ENCODE measurements around the gene FBXO30. TPM values are rescaled to one million over a fixed set of nuclear protein-coding genes. Genes with fewer than 3 reads are reported as not detected.

Gene FBXO30
- total and polyA plus RNA-seq, 9 of the 15 experiments (the other 6 are each of a cell fraction or from before 2014, with no cell fraction given): 3.6 to 12.8 (median 7.1) TPM

GRCh38 chr6:145813285-145814034, 1.1 kb downstream of the FBXO30 start (continued):
- no peak for TF ChIP-seq STAT6 (CRISPR knock-in tag; IDR thresholded peaks at IDR 0.05)
- no peak for TF ChIP-seq GTF3C2 (IDR thresholded peaks at IDR 0.05; ENCODE audit: borderline replicate concordance, extremely low read depth, insufficient read length)
- no peak for TF ChIP-seq SP1 (CRISPR knock-in tag; IDR thresholded peaks at IDR 0.05)
- TF ChIP-seq ZNF395 (CRISPR knock-in tag; IDR thresholded peaks at IDR 0.05): no peak; the same call in 1 of the 2 replicates
- no peak for TF ChIP-seq ZNF511 (CRISPR knock-in tag; IDR thresholded peaks at IDR 0.05)
- no peak for TF ChIP-seq ARHGAP35 (IDR thresholded peaks at IDR 0.05; ENCODE audit: partially characterized antibody)
- TF ChIP-seq ZNF384 (IDR thresholded peaks at IDR 0.05; ENCODE audit: low read depth, low read length): peak; percentile 78
- TF ChIP-seq ZFP1 (CRISPR knock-in tag; IDR thresholded peaks at IDR 0.05): no peak
- no peak for TF ChIP-seq CUX1 (CRISPR knock-in tag; IDR thresholded peaks at IDR 0.05)
- no peak for TF ChIP-seq XRCC5 (IDR thresholded peaks at IDR 0.05; ENCODE audit: low read depth, low read length)
- TF ChIP-seq NCOA6 (IDR thresholded peaks at IDR 0.05): 0 out of 2 replicates have a peak, but pooled peaks have one; percentile 4
- TF ChIP-seq ZNF655 (CRISPR knock-in tag; IDR thresholded peaks at IDR 0.05): no peak

Data from K562 (cell line).